Heart left ventricle (tissue), 13 donors: ENCODE results near the gene MRPL38.

Experiments used
- POLR2A ChIP-seq, 2 donors: fragments of 450-650 bp; IDR thresholded peaks; one replicate each; pipeline ENCODE4 v1.6.1; 2017; ENCODE audit warnings: antibody characterized with exemption in 2 of 2, mild to moderate bottlenecking in 2 of 2, moderate library complexity in 2 of 2
- TF ChIP-seq, protein P1 (sequence below), 12 donors: fragments of 200-600 bp; sonication (generic) in 4 of 12; IDR thresholded peaks; one replicate each; pipeline versions ENCODE4 v1.5.0 to v1.8.0; 2018 to 2022; ENCODE audit warnings: antibody characterized with exemption in 12 of 12, mild to moderate bottlenecking in 5 of 12
- donor health status: ischemic (EF 13 %, LVEDD 7.1; RV severe dilation, severe dysfunction).
- donor health status: DM: no; HTN: yes; CAD: no.
- donor health status: DM: no; HTN: no; CAD: no.
- donor health status: ischemic (EF 25% LVEDD 6.9; RV normal size, moderate dysfunction).
- donor health status: ischemic (EF 25% LVEDD 5.7; RV mildly dilated, moderate dysfunction).
- donor health status: ischemic (EF 35%, LVEDD 5.7; RV mildly dilated, moderate dysfunction).
- donor health status: nonischemic (EF 11% LVEDD 7.7; RV severe dilation, severe dysfunction).
- donor health status: DM: yes; HTN: yes; CAD: no.
- donor health status: PGD.
- donor health status: ischemic (EF 29% LVEDD 5.4; RV normal size, mild dysfunction).
- donor health status: nonischemic (EF 23%, LVEDD 6.1; RV moderate dilation, normal function).

DNA sequence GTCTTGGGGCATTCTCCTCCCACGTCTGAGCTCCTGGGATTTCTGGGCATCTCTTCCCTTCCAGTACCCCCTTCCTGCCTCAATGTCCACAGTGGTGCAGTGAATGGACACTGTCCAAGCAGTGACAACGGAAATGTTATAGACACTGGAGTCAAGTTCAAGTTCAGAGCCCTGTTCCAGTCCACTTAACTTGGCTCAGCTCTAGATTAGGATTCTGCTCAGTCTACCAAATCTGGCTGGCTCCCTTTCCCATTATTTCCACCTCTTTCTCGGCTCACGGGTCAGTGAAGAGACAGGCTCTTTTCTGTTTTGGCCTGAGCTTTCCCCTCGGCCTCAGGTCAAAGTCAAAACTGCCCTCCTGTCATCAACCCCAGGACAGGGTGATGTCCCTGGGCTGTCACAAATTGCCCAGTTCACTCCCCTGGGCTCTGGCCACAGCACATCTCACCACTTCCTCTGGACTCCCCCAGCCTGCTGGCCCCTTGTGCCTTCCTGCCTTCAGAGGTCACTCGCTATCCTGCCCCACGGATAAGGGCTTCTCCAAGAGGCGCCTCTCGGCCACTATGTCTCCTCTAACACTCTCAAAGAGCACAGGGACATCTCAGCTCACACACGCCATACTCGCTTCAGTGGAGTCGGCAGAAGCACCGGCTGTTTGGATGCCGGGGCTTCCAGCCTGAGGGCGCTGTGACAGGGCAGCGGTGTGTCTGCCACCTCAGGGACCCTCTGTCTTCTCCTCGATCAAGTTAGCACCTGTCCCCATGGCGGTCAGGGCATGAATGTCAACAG is 17.7 kb upstream of the MRPL38 start:
- TF ChIP-seq, protein P1, sequence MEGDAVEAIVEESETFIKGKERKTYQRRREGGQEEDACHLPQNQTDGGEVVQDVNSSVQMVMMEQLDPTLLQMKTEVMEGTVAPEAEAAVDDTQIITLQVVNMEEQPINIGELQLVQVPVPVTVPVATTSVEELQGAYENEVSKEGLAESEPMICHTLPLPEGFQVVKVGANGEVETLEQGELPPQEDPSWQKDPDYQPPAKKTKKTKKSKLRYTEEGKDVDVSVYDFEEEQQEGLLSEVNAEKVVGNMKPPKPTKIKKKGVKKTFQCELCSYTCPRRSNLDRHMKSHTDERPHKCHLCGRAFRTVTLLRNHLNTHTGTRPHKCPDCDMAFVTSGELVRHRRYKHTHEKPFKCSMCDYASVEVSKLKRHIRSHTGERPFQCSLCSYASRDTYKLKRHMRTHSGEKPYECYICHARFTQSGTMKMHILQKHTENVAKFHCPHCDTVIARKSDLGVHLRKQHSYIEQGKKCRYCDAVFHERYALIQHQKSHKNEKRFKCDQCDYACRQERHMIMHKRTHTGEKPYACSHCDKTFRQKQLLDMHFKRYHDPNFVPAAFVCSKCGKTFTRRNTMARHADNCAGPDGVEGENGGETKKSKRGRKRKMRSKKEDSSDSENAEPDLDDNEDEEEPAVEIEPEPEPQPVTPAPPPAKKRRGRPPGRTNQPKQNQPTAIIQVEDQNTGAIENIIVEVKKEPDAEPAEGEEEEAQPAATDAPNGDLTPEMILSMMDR (IDR thresholded peaks at IDR 0.05), result no peak
- TF ChIP-seq POLR2A (IDR thresholded peaks at IDR 0.05), result no peak
